Liver (tissue), 9 donors: ENCODE results near the gene BPGM. TPM values are rescaled to one million over a fixed set of nuclear protein-coding genes. Genes with fewer than 3 reads are reported as not detected.

ENCODE experiments used
- DNase-seq: peaks from one replicate; pipeline ENCODE4 v3.0.0-alpha.2; 2017; ENCODE audit warnings: low spot score
- H3K27ac ChIP-seq, 2 donors: one replicate each; pipeline ENCODE4 v1.7.0; 2013; ENCODE audit warnings: inconsistent platforms in 2 of 2, low read length in 2 of 2, control low read depth in 1 of 2, low read depth in 1 of 2, mild to moderate bottlenecking in 1 of 2
- H3K27me3 ChIP-seq, 4 donors: one replicate each; pipeline versions ENCODE4 v1.6.1 to v1.7.0; 2013; ENCODE audit warnings: low read length in 3 of 4, inconsistent platforms in 1 of 4, mild to moderate bottlenecking in 1 of 4, moderate library complexity in 1 of 4; ENCODE audit not compliant: control insufficient read depth in 4 of 4, insufficient read depth in 4 of 4
- H3K36me3 ChIP-seq, 4 donors: one replicate each; pipeline versions ENCODE4 v1.6.1 to v1.7.0; 2013; ENCODE audit warnings: low read length in 3 of 4, mild to moderate bottlenecking in 3 of 4, low read depth in 1 of 4, moderate library complexity in 1 of 4; ENCODE audit not compliant: control insufficient read depth in 4 of 4, insufficient read depth in 3 of 4
- H3K4me1 ChIP-seq, 4 donors: one replicate each; pipeline versions ENCODE4 v1.6.1 to v1.7.0; 2013; ENCODE audit warnings: low read length in 3 of 4, mild to moderate bottlenecking in 3 of 4, moderate library complexity in 1 of 4; ENCODE audit not compliant: control insufficient read depth in 4 of 4, insufficient read depth in 4 of 4
- H3K4me3 ChIP-seq, 3 donors: one replicate each; pipeline versions ENCODE4 v1.6.1 to v1.7.0; 2013; ENCODE audit warnings: low read length in 3 of 3, control low read depth in 1 of 3, low read depth in 1 of 3, mild to moderate bottlenecking in 1 of 3
- H3K9ac ChIP-seq, 2 donors: one replicate each; pipeline ENCODE4 v1.7.0; 2013; ENCODE audit warnings: low read length in 2 of 2, mild to moderate bottlenecking in 2 of 2, moderate library complexity in 2 of 2, control low read depth in 1 of 2, low read depth in 1 of 2
- H3K9me3 ChIP-seq, 4 donors: one replicate each; pipeline versions ENCODE4 v1.6.1 to v1.7.0; 2013; ENCODE audit warnings: low read length in 3 of 4; ENCODE audit not compliant: control insufficient read depth in 4 of 4
- CTCF ChIP-seq: fragments of 150-350 bp; IDR thresholded peaks from 2 replicates; pipeline ENCODE4 v1.5.1; 2017; ENCODE audit warnings: improper control_type of control experiment, low read depth, low read length; ENCODE audit not compliant: missing input control
- EGR1 ChIP-seq, 2 donors: IDR thresholded peaks; 2 replicates each; pipeline ENCODE4 v1.6.1; 2016 to 2018; ENCODE audit warnings: antibody characterized with exemption in 2 of 2, low read depth in 2 of 2
- FOXA1 ChIP-seq: IDR thresholded peaks from 2 replicates; pipeline ENCODE4 v1.6.1; 2016; ENCODE audit warnings: antibody characterized with exemption
- FOXA2 ChIP-seq: IDR thresholded peaks from 2 replicates; pipeline ENCODE4 v1.6.1; 2016; ENCODE audit warnings: antibody characterized with exemption
- GABPA ChIP-seq, 2 donors: IDR thresholded peaks in 1 of 2; conservative IDR thresholded peaks in 1 of 2; 2 replicates each; pipeline ENCODE4 v1.6.1; 2016; ENCODE audit warnings: antibody characterized with exemption in 2 of 2, mild to moderate bottlenecking in 1 of 2, moderate library complexity in 1 of 2
- HNF4A ChIP-seq, 2 donors: conservative IDR thresholded peaks; 2 replicates each; pipeline ENCODE4 v1.6.1; 2016; ENCODE audit warnings: antibody characterized with exemption in 2 of 2, mild to moderate bottlenecking in 2 of 2
- HNF4G ChIP-seq: IDR thresholded peaks from 2 replicates; pipeline ENCODE4 v1.6.1; 2016; ENCODE audit warnings: antibody characterized with exemption
- JUND ChIP-seq, 2 donors: IDR thresholded peaks; 2 replicates each; pipeline ENCODE4 v1.6.1; 2016; ENCODE audit warnings: antibody characterized with exemption in 2 of 2
- NR2F2 ChIP-seq: IDR thresholded peaks from 2 replicates; pipeline ENCODE4 v1.6.1; 2016; ENCODE audit warnings: antibody characterized with exemption
- RAD21 ChIP-seq, 2 donors: IDR thresholded peaks; 2 replicates each; pipeline ENCODE4 v1.6.1; 2016; ENCODE audit warnings: antibody characterized with exemption in 2 of 2, mild to moderate bottlenecking in 2 of 2
- REST ChIP-seq: IDR thresholded peaks from 2 replicates; pipeline ENCODE4 v1.6.1; 2016; ENCODE audit warnings: antibody characterized with exemption, mild to moderate bottlenecking
- RXRA ChIP-seq, 2 donors: IDR thresholded peaks; 2 replicates each; pipeline ENCODE4 v1.6.1; 2017 to 2018; ENCODE audit warnings: antibody characterized with exemption in 2 of 2, mild to moderate bottlenecking in 1 of 2
- SP1 ChIP-seq: IDR thresholded peaks from 2 replicates; pipeline ENCODE4 v1.6.1; 2018; ENCODE audit warnings: antibody characterized with exemption, mild to moderate bottlenecking
- TAF1 ChIP-seq: conservative IDR thresholded peaks from 2 replicates; pipeline ENCODE4 v1.6.1; 2016; ENCODE audit warnings: antibody characterized with exemption, mild to moderate bottlenecking
- YY1 ChIP-seq: IDR thresholded peaks from 2 replicates; pipeline ENCODE4 v1.6.1; 2016; ENCODE audit warnings: antibody characterized with exemption, mild to moderate bottlenecking
- ZBTB33 ChIP-seq: IDR thresholded peaks from 2 replicates; pipeline ENCODE4 v1.6.1; 2016; ENCODE audit warnings: antibody characterized with exemption
- WGBS: extraction: QIAGEN DNeasy Blood & Tissue Kit; methylation state at CpG from one replicate; pipeline ENCODE4 v1.1.7; 2013; 5-methylcytosine and 5-hydroxymethylcytosine counted together
- polyA plus RNA-seq, 2 donors: library from polyadenylated mRNA; stranded (reverse) in 1 of 2; unstranded in 1 of 2; fragments of 200-250 nt in 1 of 2; fragments of >200 nt in 1 of 2; fragmentation: Nextera tagmentation in 1 of 2; extraction: Ambion mirVana in 1 of 2; gene quantifications; one replicate each; pipeline versions ENCODE4 v1.2.1 to v1.2.3, GENCODE V29; 2013 to 2015
- total RNA-seq, 2 donors: library from RNA; depleted of rRNA; stranded (reverse); fragments of >200 nt; gene quantifications; one replicate each; pipeline ENCODE4 v1.2.3, GENCODE V29; 2014
- TF ChIP-seq, protein P1 (sequence below): IDR thresholded peaks from 2 replicates; pipeline ENCODE4 v1.6.1; 2016; ENCODE audit warnings: antibody characterized with exemption
- TF ChIP-seq, protein P2 (sequence below): IDR thresholded peaks from 2 replicates; pipeline ENCODE4 v1.6.1; 2016; ENCODE audit warnings: antibody characterized with exemption
- donor health status: healthy.
- donor health status: healthy.
- donor health status: healthy.
- donor health status: healthy.
- donor health status: healthy.

The BPGM gene
- total and polyA plus RNA-seq, 4 donors, result 6.1 to 250 (median 7.6) TPM

DNA sequence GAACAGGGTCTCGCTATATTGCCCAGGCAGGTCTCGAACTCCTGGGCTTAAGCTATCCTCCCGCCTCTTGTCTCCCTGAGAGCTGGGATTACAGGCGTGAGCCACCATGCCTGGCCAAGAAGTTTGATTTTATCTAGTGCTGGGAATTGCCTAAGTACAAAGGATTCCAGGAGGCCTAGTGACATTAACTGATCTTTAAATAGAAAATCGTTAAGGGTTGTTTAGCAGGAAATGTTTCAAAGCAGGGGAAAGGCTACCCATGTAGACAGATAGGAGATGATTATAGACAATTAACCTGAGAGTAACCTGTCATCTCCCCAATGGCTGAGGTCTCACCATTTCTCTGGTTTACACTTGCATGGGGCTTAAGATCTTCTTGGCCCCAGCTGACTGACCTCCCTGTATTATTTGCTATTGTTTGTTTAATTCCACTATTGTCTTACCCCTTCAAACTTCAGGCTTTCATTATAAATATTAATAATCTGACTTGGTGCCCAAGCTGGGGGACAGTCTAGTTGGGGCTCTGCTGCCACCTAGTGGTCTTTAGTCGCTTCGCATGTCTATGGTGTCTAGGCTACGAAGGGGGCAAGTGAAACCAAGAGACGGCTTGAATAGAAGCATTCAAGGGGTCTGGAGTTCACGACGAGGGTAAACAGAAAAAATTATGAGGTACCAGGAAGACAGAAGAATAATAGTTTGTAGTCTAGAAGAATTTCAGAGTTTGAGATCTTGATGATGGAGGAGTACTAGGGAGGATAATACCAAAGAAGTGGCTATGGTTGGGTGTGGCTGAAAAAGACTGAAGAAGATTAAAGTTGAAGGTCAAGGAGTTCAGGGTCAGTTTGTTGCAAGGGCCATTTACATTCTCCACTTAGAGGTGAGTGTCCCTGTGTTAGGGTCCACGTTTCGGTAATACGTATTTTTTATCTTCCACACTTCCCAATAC lies 40.4 kb upstream of the BPGM start:
- no peaks in the 10 kb centered on the region for H3K9me3 ChIP-seq
- H3K4me1 ChIP-seq, result no peaks in the 10 kb centered on the region
- WGBS, result 28% methylated on average over 14 of the region's 14 CpGs
- H3K27me3 ChIP-seq, result no peaks in the 10 kb centered on the region
- no peak overlapping the region for H3K27ac ChIP-seq
- H3K4me3 ChIP-seq, result no peak overlapping the region
- no peak overlapping the region for H3K9ac ChIP-seq
- H3K36me3 ChIP-seq, result no peaks in the 10 kb centered on the region
- TF ChIP-seq TAF1 (no peak), HNF4G (no peak), FOXA2 (no peak), EGR1 (IDR thresholded peaks at IDR 0.05; ENCODE audit: low read depth in 2 of 2) (no peak), ZBTB33 (no peak), JUND (IDR thresholded peaks at IDR 0.05) (no peak), RAD21 (IDR thresholded peaks at IDR 0.05) (peak; percentile 93 to 97), NR2F2 (no peak), CTCF (peak; percentile 88), SP1 (no peak), RXRA (IDR thresholded peaks at IDR 0.05) (no peak), GABPA (IDR thresholded peaks at IDR 0.05 in 1 of 2, conservative IDR thresholded peaks at IDR 0.05 in 1 of 2) (no peak), REST (no peak), FOXA1 (no peak), YY1 (peak; percentile 17), HNF4A (conservative IDR thresholded peaks at IDR 0.05) (no peak)
- TF ChIP-seq, protein P1, sequence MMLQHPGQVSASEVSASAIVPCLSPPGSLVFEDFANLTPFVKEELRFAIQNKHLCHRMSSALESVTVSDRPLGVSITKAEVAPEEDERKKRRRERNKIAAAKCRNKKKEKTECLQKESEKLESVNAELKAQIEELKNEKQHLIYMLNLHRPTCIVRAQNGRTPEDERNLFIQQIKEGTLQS, result no peak
- TF ChIP-seq, protein P2, sequence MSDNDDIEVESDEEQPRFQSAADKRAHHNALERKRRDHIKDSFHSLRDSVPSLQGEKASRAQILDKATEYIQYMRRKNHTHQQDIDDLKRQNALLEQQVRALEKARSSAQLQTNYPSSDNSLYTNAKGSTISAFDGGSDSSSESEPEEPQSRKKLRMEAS, result no peak
- DNase-seq, result peak; percentile 64
